ENCODE measurements around the gene OAF. TPM values are rescaled to one million over a fixed set of nuclear protein-coding genes. Genes with fewer than 3 reads are reported as not detected.

The OAF gene
- total RNA-seq, 1 donor from 2014 or later: 52.4 TPM

- DNase-seq (ENCODE audit: extremely low read depth, low read depth, low spot score): no peak
Measured at GRCh38 chr11:120219938-120220746, 9.3 kb downstream of the OAF start.

DNA sequence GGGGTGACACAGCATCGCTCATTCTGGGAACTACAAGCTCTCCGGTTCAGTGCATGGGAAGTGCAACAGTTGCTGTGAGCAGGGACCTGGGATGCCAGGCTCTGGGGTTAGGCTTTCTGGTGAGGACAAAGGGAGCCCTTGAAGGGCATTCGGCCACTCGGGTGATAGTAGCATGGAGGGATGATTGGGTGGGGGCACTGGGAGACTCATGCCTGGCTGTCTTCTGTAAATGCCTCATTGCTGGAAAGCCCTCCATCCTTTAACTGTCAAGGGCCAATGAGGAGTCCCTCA lies 9.9 kb downstream of the OAF start:
- no peak for DNase-seq (ENCODE audit: extremely low read depth, low read depth, low spot score)

DNA sequence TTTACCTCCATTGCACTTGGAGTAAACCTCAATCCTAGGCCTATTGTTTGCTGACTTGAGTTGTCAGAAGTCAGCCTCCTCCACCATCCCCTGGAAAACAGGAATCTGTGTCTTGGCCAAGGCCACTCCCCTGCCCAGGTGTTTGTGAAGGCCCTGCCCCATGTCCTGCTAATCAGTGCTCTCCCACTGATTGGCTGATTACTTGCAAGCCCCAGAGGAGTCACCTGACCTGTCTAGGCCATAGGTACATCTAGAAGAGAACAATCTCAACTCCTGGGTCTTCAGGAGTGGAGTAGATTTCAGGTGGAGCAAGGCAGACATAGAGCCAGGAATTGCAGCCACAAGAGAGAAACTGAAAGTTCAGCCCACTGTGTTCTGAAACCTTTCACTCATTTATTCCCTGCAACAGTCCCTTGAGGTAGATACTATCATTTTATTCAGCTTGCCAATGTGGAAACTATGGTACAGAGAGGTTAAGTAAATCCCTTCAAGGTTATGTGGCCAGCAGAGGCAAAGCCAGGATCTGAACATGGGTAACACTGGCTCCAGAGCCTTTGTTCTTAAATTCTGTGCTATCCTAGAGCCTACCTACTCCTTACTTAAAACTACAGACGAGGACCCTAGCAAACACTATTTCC lies 10.4 kb downstream of the OAF start:
- DNase-seq (ENCODE audit: extremely low read depth, low read depth, low spot score): no peak

DNA sequence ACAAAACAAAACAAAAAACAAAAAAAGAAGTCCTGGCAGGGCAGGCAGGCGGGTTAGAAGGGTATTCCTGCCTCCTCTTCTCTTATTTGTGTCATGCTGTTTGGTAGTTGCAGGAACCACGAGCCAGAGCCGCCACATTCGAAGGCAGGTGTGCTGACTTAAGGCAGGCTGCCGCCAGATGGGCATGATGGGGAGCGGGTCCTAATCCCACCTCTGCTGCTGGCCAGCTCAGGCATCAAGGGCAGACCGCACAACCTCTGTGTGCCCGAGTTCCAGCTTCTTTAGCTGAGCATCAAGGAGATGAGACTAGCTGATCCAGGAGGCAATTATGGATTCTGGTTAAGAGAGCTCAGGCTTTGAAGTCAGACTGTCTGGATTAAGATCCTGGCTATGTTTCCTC lies 12.1 kb downstream of the OAF start:
- DNase-seq (ENCODE audit: extremely low read depth, low read depth, low spot score): no peak

DNA sequence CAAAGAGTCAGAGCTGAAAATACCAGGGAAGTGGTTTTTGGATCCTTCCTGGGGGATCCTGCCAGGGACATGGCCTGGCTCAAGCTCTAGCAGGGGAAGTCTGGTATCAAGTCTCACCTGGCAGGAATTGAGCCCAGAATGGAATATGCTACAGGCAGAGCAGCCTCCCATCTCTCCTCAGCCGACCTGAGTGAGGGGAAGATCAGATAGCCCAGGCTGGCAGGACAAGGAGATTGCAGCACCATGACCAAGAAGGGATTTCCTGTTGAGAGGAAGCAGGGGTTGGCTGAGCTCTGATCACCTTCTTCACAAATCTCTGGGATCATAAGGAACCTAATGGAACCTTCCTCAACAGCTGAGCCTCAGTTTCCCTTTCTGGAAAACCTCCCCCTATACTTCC lies 13.0 kb downstream of the OAF start:
- DNase-seq (ENCODE audit: extremely low read depth, low read depth, low spot score): no peak

DNA sequence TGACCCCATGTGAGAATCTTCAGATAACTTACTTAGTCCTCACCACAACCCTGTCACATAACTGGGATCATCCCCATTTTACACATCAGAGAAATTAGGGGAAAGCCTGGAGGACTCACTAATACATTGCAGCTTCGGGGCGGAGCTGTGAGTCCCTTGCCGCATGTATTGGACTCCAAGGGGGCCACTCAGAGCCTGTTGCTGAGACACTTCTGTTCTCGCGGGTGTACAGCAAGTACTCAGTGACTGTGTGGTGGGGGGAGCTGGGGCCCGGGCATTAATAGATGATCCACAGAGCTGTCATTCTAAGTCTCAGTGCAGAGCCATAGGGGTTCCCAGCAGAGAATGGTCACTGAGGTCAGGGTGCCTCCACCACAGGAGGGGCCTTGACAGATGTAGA lies 13.5 kb downstream of the OAF start:
- DNase-seq (ENCODE audit: extremely low read depth, low read depth, low spot score): no peak

GRCh38 chr11:120224972-120225909 lies 14.4 kb downstream of the OAF start:
- no peak for DNase-seq (ENCODE audit: extremely low read depth, low read depth, low spot score)

DNA sequence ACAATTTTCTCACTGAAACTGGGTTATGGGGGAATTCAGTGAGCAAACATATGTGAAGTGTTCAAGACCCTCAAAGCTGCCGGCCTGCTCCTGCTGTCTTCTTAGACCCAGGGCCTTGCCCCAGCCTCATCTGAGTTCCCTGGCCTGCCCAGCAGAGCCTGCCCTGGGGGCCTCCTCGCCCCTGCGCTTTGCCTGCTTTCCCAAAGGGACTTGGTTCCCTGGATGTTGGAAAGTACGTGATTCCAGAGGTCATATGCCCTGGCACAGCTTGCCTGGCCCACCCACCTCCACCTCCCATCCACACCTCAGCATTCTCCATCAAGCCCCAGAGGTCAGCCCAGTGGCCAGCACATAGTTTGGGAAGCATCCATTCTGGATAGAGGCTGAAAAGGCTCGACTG lies 15.4 kb downstream of the OAF start:
- DNase-seq (ENCODE audit: extremely low read depth, low read depth, low spot score): no peak

DNA sequence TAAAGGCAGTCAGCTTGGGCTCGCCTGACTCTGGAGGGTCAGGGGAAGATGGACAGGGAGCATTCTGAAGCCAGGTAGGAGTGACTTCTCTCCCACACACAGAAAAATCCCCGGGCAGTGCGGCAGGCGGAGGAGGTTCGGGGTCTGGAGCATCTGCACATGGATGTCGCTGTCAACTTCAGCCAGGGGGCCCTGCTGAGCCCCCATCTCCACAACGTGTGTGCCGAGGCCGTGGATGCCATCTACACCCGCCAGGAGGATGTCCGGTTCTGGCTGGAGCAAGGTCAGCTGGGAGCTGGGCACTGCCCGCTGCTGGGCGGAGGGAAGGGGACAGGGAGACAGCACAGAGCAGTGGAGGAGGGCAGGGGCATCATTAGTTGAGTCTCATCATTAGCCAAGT lies 15.9 kb downstream of the OAF start:
- DNase-seq (ENCODE audit: extremely low read depth, low read depth, low spot score): no peak

- no peak for DNase-seq (ENCODE audit: extremely low read depth, low read depth, low spot score)
Measured at GRCh38 chr11:120227228-120227852, 16.5 kb downstream of the OAF start.

DNA sequence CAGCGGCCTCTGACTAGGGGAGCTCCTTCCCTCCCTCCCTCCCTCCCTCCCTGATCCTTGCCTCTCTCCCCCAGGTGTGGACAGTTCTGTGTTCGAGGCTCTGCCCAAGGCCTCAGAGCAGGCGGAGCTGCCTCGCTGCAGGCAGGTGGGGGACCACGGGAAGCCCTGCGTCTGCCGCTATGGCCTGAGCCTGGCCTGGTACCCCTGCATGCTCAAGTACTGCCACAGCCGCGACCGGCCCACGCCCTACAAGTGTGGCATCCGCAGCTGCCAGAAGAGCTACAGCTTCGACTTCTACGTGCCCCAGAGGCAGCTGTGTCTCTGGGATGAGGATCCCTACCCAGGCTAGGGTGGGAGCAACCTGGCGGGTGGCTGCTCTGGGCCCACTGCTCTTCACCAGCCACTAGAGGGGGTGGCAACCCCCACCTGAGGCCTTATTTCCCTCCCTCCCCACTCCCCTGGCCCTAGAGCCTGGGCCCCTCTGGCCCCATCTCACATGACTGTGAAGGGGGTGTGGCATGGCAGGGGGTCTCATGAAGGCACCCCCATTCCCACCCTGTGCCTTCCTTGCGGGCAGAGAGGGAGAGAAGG lies 18.1 kb downstream of the OAF start:
- no peak for DNase-seq (ENCODE audit: extremely low read depth, low read depth, low spot score)

- DNase-seq (ENCODE audit: extremely low read depth, low read depth, low spot score): no peak
Measured at GRCh38 chr11:120229451-120230424, 18.9 kb downstream of the OAF start.

DNA sequence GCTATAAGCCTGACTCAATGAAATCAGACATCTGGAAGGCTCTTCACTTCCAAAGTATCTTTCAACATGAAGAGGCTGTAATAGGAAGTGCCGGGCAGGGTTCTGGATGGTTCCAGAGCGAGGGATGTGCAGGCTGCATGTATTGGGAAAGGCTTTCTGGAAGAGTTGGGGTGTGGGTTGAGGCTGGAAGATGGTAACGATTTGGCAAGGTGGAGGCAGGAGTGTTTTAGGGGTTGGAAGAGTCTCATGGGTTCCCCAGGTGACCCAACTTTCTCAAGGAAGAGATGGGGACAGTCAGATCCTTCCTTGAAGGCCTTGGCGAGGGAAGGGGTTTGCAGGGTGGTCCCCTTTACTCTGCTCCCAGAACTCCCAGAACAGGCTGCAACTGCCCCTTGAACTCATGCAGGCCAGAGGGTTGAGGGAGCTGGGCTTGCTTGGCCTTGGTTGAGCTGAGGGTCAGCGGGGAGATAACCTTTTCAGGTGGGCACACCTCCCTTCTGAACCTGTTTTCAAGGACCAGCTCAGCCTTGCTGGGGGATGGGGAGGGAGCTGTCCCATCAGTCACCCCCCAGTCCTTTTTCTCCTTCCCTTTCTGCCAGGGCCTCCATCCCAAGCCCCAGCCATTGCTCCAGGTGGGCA lies 19.7 kb downstream of the OAF start:
- no peak for DNase-seq (ENCODE audit: extremely low read depth, low read depth, low spot score)

DNA sequence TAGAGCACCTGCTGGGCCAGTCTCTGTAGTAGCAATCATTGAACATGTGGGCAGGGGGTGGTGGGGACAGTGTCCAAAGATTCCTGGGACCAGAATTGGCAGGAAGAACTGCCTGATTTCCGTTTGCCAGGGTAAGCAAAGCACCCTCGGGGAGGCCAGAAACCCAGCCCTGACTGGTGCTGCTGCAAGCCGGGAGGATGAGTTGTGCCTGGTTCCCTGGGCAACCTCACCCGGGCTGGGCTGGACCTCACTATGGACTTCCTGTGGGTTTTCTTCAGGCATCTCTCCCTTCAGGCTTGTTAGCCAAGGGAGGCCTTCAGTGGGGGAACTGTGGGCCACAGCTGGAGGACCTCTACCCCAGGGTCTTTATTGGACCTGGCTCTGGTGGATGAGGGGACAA lies 21.1 kb downstream of the OAF start:
- no peak for DNase-seq (ENCODE audit: extremely low read depth, low read depth, low spot score)

DNA sequence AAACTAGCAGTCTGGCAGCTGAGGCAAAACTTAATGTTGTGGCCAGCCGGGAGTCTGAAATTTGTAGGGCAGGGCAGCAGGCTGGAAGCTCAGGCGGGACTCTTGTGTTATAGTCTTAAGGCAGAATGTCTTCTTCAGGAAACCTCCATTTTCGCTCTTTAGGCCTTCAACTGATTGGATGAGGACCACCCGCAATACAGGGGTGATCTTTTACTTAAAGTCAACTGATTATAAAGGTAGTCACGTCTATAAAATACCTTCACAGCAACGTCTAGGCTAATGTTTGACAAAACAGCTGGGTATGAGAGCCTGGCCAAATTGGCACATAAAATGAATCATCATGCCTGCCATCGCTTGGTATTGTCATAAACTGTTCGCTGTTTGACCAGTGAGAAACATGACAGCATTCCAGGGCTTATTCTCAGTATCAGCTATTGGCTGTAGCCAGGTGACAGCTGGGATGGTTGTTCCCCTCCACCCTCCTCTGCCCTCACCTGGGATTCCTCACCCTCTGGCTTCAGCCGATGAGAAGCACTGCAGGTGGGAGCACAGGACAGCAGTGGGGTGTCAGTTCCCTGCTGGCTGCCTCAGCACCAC lies 22.5 kb downstream of the OAF start:
- no peak for DNase-seq (ENCODE audit: extremely low read depth, low read depth, low spot score)

DNA sequence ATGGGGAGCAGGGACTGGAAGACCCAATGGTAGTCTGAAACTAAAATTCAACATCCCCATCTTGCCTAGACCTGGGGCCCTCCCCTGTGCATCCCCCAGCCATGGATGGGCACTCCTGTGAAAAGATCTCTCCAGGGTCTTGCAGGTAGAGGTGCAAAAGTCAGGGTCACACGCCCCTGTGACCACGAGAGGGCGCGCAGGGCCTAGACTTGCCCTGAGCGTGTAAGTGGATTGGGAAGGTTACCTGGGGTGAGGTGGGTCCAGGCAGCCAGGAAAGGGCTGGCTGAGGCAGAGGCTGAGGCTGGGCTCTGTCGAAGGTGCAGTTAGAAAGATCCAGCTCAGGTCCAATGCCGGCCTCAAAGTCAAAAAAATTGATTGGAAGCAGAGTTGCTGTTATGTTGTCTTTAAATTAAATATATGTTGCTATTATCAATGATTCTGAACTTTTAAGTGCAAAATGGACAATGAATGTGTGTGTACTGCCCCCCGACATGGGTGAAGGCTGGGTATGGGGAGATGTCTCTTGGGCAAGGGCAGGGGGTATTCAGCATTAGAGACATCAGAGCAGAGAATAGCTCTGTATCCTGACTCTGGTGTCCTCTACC lies 24.3 kb downstream of the OAF start:
- DNase-seq (ENCODE audit: extremely low read depth, low read depth, low spot score): no peak

DNA sequence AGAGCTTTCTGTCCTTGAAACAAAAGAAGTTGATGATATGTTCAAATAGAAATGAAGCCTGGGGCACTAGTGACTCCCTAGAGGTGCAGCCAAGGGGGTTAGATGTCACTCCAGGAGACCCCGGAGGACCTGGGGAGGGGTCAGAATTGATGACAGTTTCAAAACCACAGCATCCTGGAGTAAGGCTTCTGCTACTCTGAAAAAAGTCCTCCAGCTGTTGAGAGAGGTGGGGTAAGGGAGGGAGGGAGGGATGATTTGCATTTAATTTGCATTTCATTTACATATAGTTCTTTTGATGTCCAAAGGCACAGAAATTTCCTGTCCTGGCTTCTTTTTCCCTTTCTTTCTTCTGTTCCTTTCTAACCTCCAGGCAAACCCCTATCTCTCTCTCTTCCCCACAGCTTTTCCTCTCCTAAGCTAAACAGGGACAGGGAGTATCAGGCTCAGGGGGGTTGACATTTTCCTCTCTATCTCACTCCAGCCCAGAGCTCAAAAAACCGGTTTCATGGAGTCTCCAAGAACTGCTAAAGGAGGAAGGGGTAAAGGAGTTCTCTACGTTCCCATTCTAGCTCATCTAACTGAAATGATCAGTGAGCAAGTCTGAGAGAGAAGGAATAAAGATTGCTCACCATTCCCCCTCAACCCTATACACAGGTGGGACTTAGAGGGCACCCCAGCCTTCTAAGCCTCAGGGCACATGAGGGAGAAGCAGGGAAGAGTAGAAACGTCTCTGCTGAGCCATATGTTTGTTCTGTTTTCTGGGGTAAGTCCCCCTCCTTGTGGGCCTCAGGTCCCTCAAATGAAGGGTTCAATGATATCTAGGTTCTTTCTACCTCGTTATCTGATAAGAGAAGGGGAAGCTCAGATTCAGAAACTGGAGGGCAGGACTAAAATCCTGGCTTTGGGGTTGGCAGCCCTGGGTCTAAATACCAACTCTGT lies 25.6 kb downstream of the OAF start:
- no peak for DNase-seq (ENCODE audit: extremely low read depth, low read depth, low spot score)

All from glomerular endothelial cell (primary cell).